CD4-positive, alpha-beta T cell (primary cell): ENCODE data around the gene COQ8B. TPM values are rescaled to one million over a fixed set of nuclear protein-coding genes. Genes with fewer than 3 reads are reported as not detected.
A peak's percentile ranks its signal among the peaks of the same experiment; 100 is the strongest.

Experiments used
- ATAC-seq: fragments of 200-7000 bp; cut with Tn5 transposase; one replicate; pipeline ENCODE4 v1.10.0; 2022; ENCODE audit warnings: mild to moderate bottlenecking; ENCODE audit not compliant: poor library complexity
- CTCF ChIA-PET: fragments of 350-600 bp; sonication (Branson Sonifier 250); formaldehyde crosslinking; loops from one replicate; lab custom pipeline; 2021; ENCODE audit warnings: antibody characterized with exemption, inconsistent platforms; lab: Charles Lee
- POLR2A ChIA-PET: fragments of 350-600 bp; sonication (Branson Sonifier 250); formaldehyde crosslinking; loops from one replicate; lab custom pipeline; 2021; ENCODE audit warnings: antibody characterized with exemption, inconsistent platforms; lab: Charles Lee
- DNase-seq, 14 experiments: peaks; one replicate each; pipeline ENCODE4 v3.0.0-alpha.2; 2013 to 2020; ENCODE audit warnings: mixed read lengths in 2 of 14
- H3K27ac ChIP-seq, 2 donors: one replicate each; pipeline versions ENCODE4 v1.5.1 to v1.7.0; 2013; ENCODE audit warnings: low read length in 2 of 2, low read depth in 1 of 2, mild to moderate bottlenecking in 1 of 2
- H3K27me3 ChIP-seq, 2 experiments: 1 replicate in 1 of 2; 2 replicates in 1 of 2; pipeline versions ENCODE4 v1.6.1 to v1.7.0; 2013; ENCODE audit warnings: low read length in 2 of 2, control low read depth in 1 of 2, mild to moderate bottlenecking in 1 of 2, moderate library complexity in 1 of 2; ENCODE audit not compliant: insufficient read depth in 2 of 2, control insufficient read depth in 1 of 2
- H3K36me3 ChIP-seq: one replicate; pipeline ENCODE4 v1.6.1; 2013; ENCODE audit warnings: low read length, control low read depth; ENCODE audit not compliant: insufficient read depth
- H3K4me1 ChIP-seq: one replicate; pipeline ENCODE4 v1.6.1; 2013; ENCODE audit warnings: low read length, control low read depth; ENCODE audit not compliant: insufficient read depth
- H3K4me3 ChIP-seq: one replicate; pipeline ENCODE4 v1.5.1; 2013; ENCODE audit warnings: mild to moderate bottlenecking, low read length, moderate library complexity
- H3K9me3 ChIP-seq, 2 experiments: 1 replicate in 1 of 2; 2 replicates in 1 of 2; pipeline versions ENCODE4 v1.6.1 to v1.7.0; 2013; ENCODE audit warnings: low read length in 2 of 2, mild to moderate bottlenecking in 2 of 2, control low read depth in 1 of 2, moderate library complexity in 1 of 2; ENCODE audit not compliant: control insufficient read depth in 1 of 2, insufficient read depth in 1 of 2
- H3K27ac Mint-ChIP-seq: one replicate; pipeline ENCODE4 v1.8.0; 2020; ENCODE audit warnings: mixed read lengths
- H3K27me3 Mint-ChIP-seq: one replicate; pipeline ENCODE4 v1.8.0; 2021; ENCODE audit warnings: mixed read lengths
- H3K36me3 Mint-ChIP-seq: one replicate; pipeline ENCODE4 v1.8.0; 2021; ENCODE audit warnings: low read depth, mixed read lengths
- H3K4me1 Mint-ChIP-seq: one replicate; pipeline ENCODE4 v1.8.0; 2021; ENCODE audit warnings: low read depth, mixed read lengths
- H3K4me3 Mint-ChIP-seq: one replicate; pipeline ENCODE4 v1.8.0; 2020; ENCODE audit warnings: mild to moderate bottlenecking, mixed read lengths
- H3K9me3 Mint-ChIP-seq: one replicate; pipeline ENCODE4 v1.8.0; 2020; ENCODE audit warnings: mixed read lengths
- CTCF ChIP-seq: fragments of 200-600 bp; IDR thresholded peaks from one replicate; pipeline ENCODE4 v1.8.0; 2022; ENCODE audit warnings: antibody characterized with exemption, mild to moderate bottlenecking
- intact Hi-C, 2 experiments: fragments of 100-400 bp; cut with DNase I in 1 of 2; cut with micrococcal nuclease in 1 of 2; formaldehyde crosslinking; loops; one replicate each; pipeline versions ENCODE4 v1.15.1 to v1.9.0; 2023 to 2025; cut with DNase I, micrococcal nuclease
- total RNA-seq, 174 experiments: library from RNA in 2 of 174; stranded (reverse) in 2 of 174; gene quantifications; one replicate each; pipeline ENCODE4 v1.2.3 and lab custom pipeline; 2021 to 2026

COQ8B gene
- total RNA-seq, 2 experiments from 2014 or later, result 16.4 to 18.3 TPM

GRCh38 chr19:40713939-40714338 is 2.7 kb downstream of the COQ8B start:
- no peak for DNase-seq

GRCh38 chr19:40709817-40710216 is 6.9 kb downstream of the COQ8B start:
- no peaks in the 10 kb centered on the region for H3K27me3 Mint-ChIP-seq
- intact Hi-C loops, result loop anchor here in 1 of 2 experiments (10.0 kb wide), 1 partner anchor 45 kb away; no protein-coding TSS in a partner anchor
- Histone ChIP-seq H3K36me3 (peaks cover 50% of the 10 kb centered on the region), H3K27me3 (no peaks in the 10 kb centered on the region), H3K27ac (no peak overlapping the region), H3K4me3 (no peak overlapping the region), H3K9me3 (no peaks in the 10 kb centered on the region), H3K4me1 (peaks cover 12% of the 10 kb centered on the region)
- H3K36me3 Mint-ChIP-seq, result peaks cover 76% of the 10 kb centered on the region
- H3K27ac Mint-ChIP-seq, result no peak overlapping the region
- POLR2A ChIA-PET, result no interaction called here
- peaks cover 23% of the 10 kb centered on the region for H3K4me1 Mint-ChIP-seq
- ATAC-seq (no peak), DNase-seq (no peak)
- H3K9me3 Mint-ChIP-seq, result no peaks in the 10 kb centered on the region
- TF ChIP-seq CTCF, result no peak
- CTCF ChIA-PET, result no interaction called here
- no peak overlapping the region for H3K4me3 Mint-ChIP-seq

More at GRCh38 chr19:40713939-40714338, 2.7 kb downstream of the COQ8B start:
- H3K9me3 Mint-ChIP-seq, result no peaks in the 10 kb centered on the region
- peak overlapping the region; percentile 89 to 96 for H3K27ac ChIP-seq
- H3K36me3 Mint-ChIP-seq, result peaks cover 61% of the 10 kb centered on the region
- no peaks in the 10 kb centered on the region for H3K9me3 ChIP-seq
- ChIA-PET CTCF (interaction anchor here (1.2 kb wide), 2 partner anchors 85 to 93 kb away, joined by 3 to 5 read pairs; partner anchors contain the start of gene EGLN2), POLR2A (interaction anchor here (1.2 kb wide), 1 partner anchor 51 kb away, joined by 5 read pairs; no protein-coding TSS in a partner anchor)
- no peak for TF ChIP-seq CTCF
- peak overlapping the region; percentile 66 for H3K27ac Mint-ChIP-seq
- ATAC-seq, result no peak
- peaks cover 48% of the 10 kb centered on the region for H3K4me1 ChIP-seq
- peaks cover 58% of the 10 kb centered on the region for H3K4me1 Mint-ChIP-seq
- peak overlapping the region; percentile 89 for H3K4me3 ChIP-seq
- intact Hi-C loops, result loop anchor here in 1 of 2 experiments (10.0 kb wide), 1 partner anchor 49 kb away; no protein-coding TSS in a partner anchor
- no peaks in the 10 kb centered on the region for H3K27me3 ChIP-seq
- H3K27me3 Mint-ChIP-seq, result no peaks in the 10 kb centered on the region
- H3K36me3 ChIP-seq, result peaks cover 18% of the 10 kb centered on the region
- H3K4me3 Mint-ChIP-seq, result peak overlapping the region; percentile 85

DNA sequence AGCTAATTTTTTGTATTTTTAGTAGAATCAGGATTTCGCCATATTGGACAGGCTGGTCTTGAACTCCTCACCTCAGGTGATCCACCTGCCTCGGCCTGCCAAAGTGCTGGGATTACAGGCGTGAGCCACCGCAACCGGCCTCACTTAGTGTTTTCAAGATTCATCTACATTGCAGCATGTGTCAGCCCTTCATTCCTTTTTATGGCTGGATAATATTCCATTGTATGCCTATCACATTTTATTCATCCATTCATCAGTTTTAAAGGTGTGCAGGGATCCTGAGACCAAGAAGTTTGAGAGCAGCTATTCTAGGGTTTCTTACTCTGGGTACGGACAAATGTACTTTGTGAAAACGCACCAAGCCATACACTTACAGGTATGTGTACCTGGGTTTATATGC is 9.1 kb downstream of the COQ8B start:
- Mint-ChIP-seq H3K4me3 (no peak overlapping the region), H3K4me1 (peaks cover 9% of the 10 kb centered on the region), H3K36me3 (peaks cover 83% of the 10 kb centered on the region), H3K27ac (no peak overlapping the region), H3K9me3 (no peaks in the 10 kb centered on the region), H3K27me3 (no peaks in the 10 kb centered on the region)
- intact Hi-C loops, result no loop called here
- Histone ChIP-seq H3K27me3 (no peaks in the 10 kb centered on the region), H3K4me1 (no peaks in the 10 kb centered on the region), H3K36me3 (peaks cover 72% of the 10 kb centered on the region), H3K27ac (no peak overlapping the region), H3K9me3 (no peaks in the 10 kb centered on the region), H3K4me3 (no peak overlapping the region)
- POLR2A ChIA-PET, result no interaction called here
- CTCF ChIA-PET, result no interaction called here
- no peak for ATAC-seq
- TF ChIP-seq CTCF, result no peak
- no peak for DNase-seq
